Uterus (tissue), 4 donors: Measurements from ENCODE around the gene HPF1. TPM values are rescaled to one million over a fixed set of nuclear protein-coding genes. Genes with fewer than 3 reads are reported as not detected.

Experiments
- DNase-seq, 2 donors: peaks; one replicate each; pipeline ENCODE4 v3.0.0-alpha.2; 2019 to 2020
- H3K27ac ChIP-seq, 2 donors: fragments of 200-600 bp; sonication (generic); 1 replicate in 1 of 2; 2 replicates in 1 of 2; pipeline ENCODE4 v1.5.1; 2016 to 2018
- H3K27me3 ChIP-seq, 2 donors: fragments of 200-600 bp; sonication (generic); one replicate each; pipeline ENCODE4 v1.5.1; 2018 to 2019; ENCODE audit warnings: control low read depth in 1 of 2
- H3K36me3 ChIP-seq, 2 donors: fragments of 200-600 bp; sonication (generic); one replicate each; pipeline ENCODE4 v1.5.1; 2019; ENCODE audit warnings: control low read depth in 1 of 2
- H3K4me1 ChIP-seq, 2 donors: fragments of 200-600 bp; sonication (generic); one replicate each; pipeline ENCODE4 v1.5.1; 2018 to 2019; ENCODE audit warnings: control low read depth in 1 of 2
- H3K4me3 ChIP-seq, 2 donors: fragments of 200-600 bp; sonication (generic); 1 replicate in 1 of 2; 2 replicates in 1 of 2; pipeline ENCODE4 v1.5.1; 2018 to 2019; ENCODE audit warnings: mild to moderate bottlenecking in 1 of 2
- H3K9me3 ChIP-seq, 2 donors: fragments of 200-600 bp; sonication (generic); one replicate each; pipeline ENCODE4 v1.5.1; 2019; ENCODE audit warnings: control low read depth in 1 of 2
- CTCF ChIP-seq, 4 experiments: fragments of 200-600 bp in 2 of 4; fragments of 450-650 bp in 2 of 4; sonication (generic) in 2 of 4; IDR thresholded peaks; one replicate each; pipeline ENCODE4 v1.5.1; 2016 to 2019; ENCODE audit warnings: antibody characterized with exemption in 4 of 4, mild to moderate bottlenecking in 2 of 4, moderate library complexity in 1 of 4
- POLR2A ChIP-seq, 2 donors: fragments of 450-650 bp; IDR thresholded peaks; one replicate each; pipeline ENCODE4 v1.6.1; 2016; ENCODE audit warnings: antibody characterized with exemption in 2 of 2, mild to moderate bottlenecking in 1 of 2, moderate library complexity in 1 of 2
- intact Hi-C: fragments of 100-400 bp; cut with DNase I; formaldehyde crosslinking; loops from one replicate; pipeline ENCODE4 v1.15.1; 2023; ENCODE audit warnings: low total_unique reads
- total RNA-seq, 4 donors: library from RNA; depleted of rRNA in 3 of 4; stranded (reverse); fragments of >200 nt in 3 of 4; gene quantifications; one replicate each; pipeline versions ENCODE4 v1.1.0 to v1.2.4, GENCODE V29; 2014 to 2023
- donor health status: DM: yes; HTN: yes; CAD: no.

The HPF1 gene
- total RNA-seq, 4 donors from 2014 or later: 23.6 to 169 (median 61.9) TPM

GRCh38 chr4:169698331-169698730 lies 59.4 kb downstream of the HPF1 start:
- H3K4me1 ChIP-seq: no peaks in the 10 kb centered on the region
- DNase-seq: no peak
- no peak overlapping the region for H3K4me3 ChIP-seq
- no peaks in the 10 kb centered on the region for H3K9me3 ChIP-seq
- no peaks in the 10 kb centered on the region for H3K27me3 ChIP-seq
- TF ChIP-seq CTCF (IDR thresholded peaks at IDR 0.05): no peak
- TF ChIP-seq POLR2A (IDR thresholded peaks at IDR 0.05): no peak
- H3K36me3 ChIP-seq: no peaks in the 10 kb centered on the region
- intact Hi-C loops: no loop called here
- H3K27ac ChIP-seq: no peak overlapping the region

- Histone ChIP-seq H3K27ac (no peak overlapping the region), H3K4me3 (no peak overlapping the region), H3K27me3 (no peaks in the 10 kb centered on the region), H3K9me3 (no peaks in the 10 kb centered on the region), H3K36me3 (no peaks in the 10 kb centered on the region), H3K4me1 (no peaks in the 10 kb centered on the region)
- no peak for DNase-seq
- TF ChIP-seq CTCF (IDR thresholded peaks at IDR 0.05) (no peak), POLR2A (IDR thresholded peaks at IDR 0.05) (no peak)
- intact Hi-C loops: no loop called here
Measured at GRCh38 chr4:169690787-169691186, 67.0 kb downstream of the HPF1 start.

GRCh38 chr4:169689681-169690080 lies 68.1 kb downstream of the HPF1 start:
- Histone ChIP-seq H3K4me1 (no peaks in the 10 kb centered on the region), H3K27ac (no peak overlapping the region), H3K4me3 (no peak overlapping the region), H3K27me3 (no peaks in the 10 kb centered on the region), H3K36me3 (no peaks in the 10 kb centered on the region), H3K9me3 (no peaks in the 10 kb centered on the region)
- intact Hi-C loops: no loop called here
- TF ChIP-seq CTCF (IDR thresholded peaks at IDR 0.05): no peak
- no peak for TF ChIP-seq POLR2A (IDR thresholded peaks at IDR 0.05)
- DNase-seq: no peak

GRCh38 chr4:169682372-169683047 lies 75.2 kb downstream of the HPF1 start:
- Histone ChIP-seq H3K36me3 (no peaks in the 10 kb centered on the region), H3K27ac (no peak overlapping the region), H3K9me3 (no peaks in the 10 kb centered on the region), H3K4me1 (no peaks in the 10 kb centered on the region), H3K4me3 (no peak overlapping the region), H3K27me3 (no peaks in the 10 kb centered on the region)
- no peak for TF ChIP-seq CTCF (IDR thresholded peaks at IDR 0.05)
- no peak for TF ChIP-seq POLR2A (IDR thresholded peaks at IDR 0.05)
- no peak for DNase-seq
- intact Hi-C loops: no loop called here

Other genes with a start within 250 kb of the HPF1 start
- 10 to 100 TPM; 18.8 to 33.8 (median 25.0) TPM for gene NEK1, start 145.4 kb downstream of the HPF1 start, total RNA-seq
- 10 to 100 TPM; 12.4 to 57.3 (median 33.5) TPM for gene CLCN3, start 137.4 kb downstream of the HPF1 start, total RNA-seq